A673 (cell line): Measurements from ENCODE around the gene CNTNAP4.

ENCODE experiments used
- CTCF ChIP-seq: fragments of 300-800, 200-600 bp; sonication (generic); conservative IDR thresholded peaks from 2 replicates; pipeline ENCODE4 v1.5.1; 2017; ENCODE audit warnings: low read depth, mild to moderate bottlenecking, antibody characterized with exemption, low read length, moderate library complexity, mixed read lengths
- EZH2 ChIP-seq: fragments of 200-600 bp; sonication (generic); IDR thresholded peaks from 2 replicates; pipeline ENCODE4 v1.6.1; 2017; ENCODE audit warnings: borderline replicate concordance, low read depth, mild to moderate bottlenecking, mixed read lengths, antibody characterized with exemption, low read length; ENCODE audit not compliant: poor library complexity, severe bottlenecking

DNA sequence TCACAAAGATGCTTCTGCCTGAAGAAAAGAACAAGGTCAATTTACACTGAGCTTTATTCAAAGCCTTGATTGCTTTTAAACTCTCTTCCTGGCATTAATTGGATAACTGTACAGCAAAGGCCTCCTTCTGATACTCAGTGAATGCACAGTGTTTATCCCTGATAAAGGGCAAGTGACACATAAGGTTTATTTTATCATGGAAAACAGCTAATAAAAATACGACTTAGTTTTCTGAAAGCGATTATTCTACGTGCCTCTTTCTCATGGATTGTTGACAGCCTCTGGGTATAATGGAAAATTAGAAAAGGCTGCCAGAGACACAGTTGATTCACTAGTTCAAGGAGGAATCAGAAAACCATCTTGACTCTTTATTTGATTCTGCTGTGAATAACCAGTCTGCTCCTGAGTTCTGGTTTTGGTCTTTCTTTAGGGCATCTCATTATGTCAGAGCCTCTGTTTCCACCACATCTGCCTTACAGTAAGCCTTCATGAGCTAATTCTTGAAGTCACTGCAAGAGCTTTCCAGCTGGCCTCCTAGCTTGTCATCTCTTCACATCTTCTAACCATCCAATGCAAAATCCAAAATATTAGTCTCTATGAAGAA is 212.9 kb downstream of the CNTNAP4 start:
- no peak for TF ChIP-seq CTCF
- TF ChIP-seq EZH2: no peak
